Fibroblast of lung (primary cell): ENCODE measurements around the gene GPR137. TPM values are rescaled to one million over a fixed set of nuclear protein-coding genes. Genes with fewer than 3 reads are reported as not detected.

Experiments used
- DNase-seq, 2 donors: peaks; one replicate each; pipeline versions ENCODE4 v3.0.0 to v3.0.0-alpha.2; 2010; ENCODE audit warnings: low read depth in 2 of 2
- H2AFZ ChIP-seq: 2 replicates; pipeline ENCODE4 v1.5.1; 2012; ENCODE audit warnings: low read length, control low read depth, inconsistent platforms
- H3K27ac ChIP-seq: 2 replicates; pipeline ENCODE4 v1.5.1; 2011; ENCODE audit warnings: low read length, control low read depth; ENCODE audit not compliant: insufficient read depth
- H3K27me3 ChIP-seq: 2 replicates; pipeline ENCODE4 v1.5.1; 2011; ENCODE audit warnings: mild to moderate bottlenecking, low read length; ENCODE audit not compliant: control insufficient read depth, insufficient read depth
- H3K36me3 ChIP-seq: 2 replicates; pipeline ENCODE4 v1.5.1; 2011; ENCODE audit warnings: low read length; ENCODE audit not compliant: control insufficient read depth, insufficient read depth
- H3K4me1 ChIP-seq: 2 replicates; pipeline ENCODE4 v1.5.1; 2011; ENCODE audit warnings: low read length; ENCODE audit not compliant: control insufficient read depth, insufficient read depth; ENCODE audit errors: extremely low read depth
- H3K4me2 ChIP-seq: 2 replicates; pipeline ENCODE4 v1.5.1; 2011; ENCODE audit warnings: low read length, control low read depth; ENCODE audit not compliant: insufficient read depth; ENCODE audit errors: extremely low read depth
- H3K4me3 ChIP-seq, 4 experiments: fragments of 200-600 bp in 1 of 4; sonication (generic) in 1 of 4; replicated peaks in 1 of 4; 2 replicates each; pipeline ENCODE4 v1.5.1; 2011 to 2016; ENCODE audit warnings: low read length in 4 of 4, low read depth in 3 of 4, mild to moderate bottlenecking in 3 of 4, control low read depth in 2 of 4, inconsistent platforms in 1 of 4, mixed read lengths in 1 of 4; ENCODE audit not compliant: insufficient read depth in 1 of 4; ENCODE audit errors: control extremely low read depth in 1 of 4
- H3K79me2 ChIP-seq: 2 replicates; pipeline ENCODE4 v1.5.1; 2012; ENCODE audit warnings: mild to moderate bottlenecking, low read length, inconsistent platforms; ENCODE audit not compliant: control insufficient read depth, insufficient read depth
- H3K9ac ChIP-seq: 2 replicates; pipeline ENCODE4 v1.5.1; 2011; ENCODE audit warnings: mild to moderate bottlenecking, low read length, control low read depth; ENCODE audit not compliant: insufficient read depth
- H3K9me3 ChIP-seq: 2 replicates; pipeline ENCODE4 v1.5.1; 2012; ENCODE audit warnings: low read depth, low read length; ENCODE audit not compliant: control insufficient read depth, insufficient read depth
- H4K20me1 ChIP-seq: 2 replicates; pipeline ENCODE4 v1.5.1; 2011; ENCODE audit warnings: low read length; ENCODE audit not compliant: control insufficient read depth, insufficient read depth; ENCODE audit errors: extremely low read depth
- CTCF ChIP-seq, 2 donors: IDR thresholded peaks in 1 of 2; conservative IDR thresholded peaks in 1 of 2; 1 replicate in 1 of 2; 2 replicates in 1 of 2; pipeline ENCODE4 v1.5.1; 2011 to 2012; ENCODE audit warnings: low read length in 2 of 2, control low read depth in 1 of 2, inconsistent platforms in 1 of 2, low read depth in 1 of 2, mild to moderate bottlenecking in 1 of 2
- EZH2 ChIP-seq: IDR thresholded peaks from 2 replicates; pipeline ENCODE4 v1.5.1; 2012; ENCODE audit warnings: low read length, control low read depth, mild to moderate bottlenecking; ENCODE audit errors: missing control alignments
- polyA plus RNA-seq, 2 donors: library from polyadenylated mRNA; depleted of rRNA in 1 of 2; stranded (reverse) in 1 of 2; unstranded in 1 of 2; fragments of >200 nt; gene quantifications; 2 replicates each; pipeline ENCODE4 v1.2.1, GENCODE V29; 2011 to 2012; ENCODE audit warnings: missing spikeins in 1 of 2
- total RNA-seq: library from RNA; depleted of rRNA; stranded (reverse); fragments of >200 nt; gene quantifications from 2 replicates; pipeline ENCODE4 v1.2.1, GENCODE V29; 2014

GPR137 gene
- total and polyA plus RNA-seq, 2 donors (not counting 1 experiment from before 2014, with no cell fraction given) = 10.7 to 10.9 TPM

GRCh38 chr11:64255135-64256128 is 30.2 kb upstream of the GPR137 start:
- H3K4me1 ChIP-seq = peaks cover 5% of the 10 kb centered on the region
- H3K27ac ChIP-seq = no peak overlapping the region

GRCh38 chr11:64256300-64256699 is 29.3 kb upstream of the GPR137 start:
- Histone ChIP-seq H4K20me1 (no peaks in the 10 kb centered on the region), H3K9ac (no peak overlapping the region), H3K4me1 (peaks cover 3% of the 10 kb centered on the region), H3K9me3 (no peaks in the 10 kb centered on the region), H3K79me2 (peaks cover 24% of the 10 kb centered on the region), H3K4me2 (no peak overlapping the region), H3K27ac (no peak overlapping the region), H3K4me3 (no peak overlapping the region), H3K27me3 (no peaks in the 10 kb centered on the region), H3K36me3 (peaks cover 32% of the 10 kb centered on the region), H2AFZ (no peak overlapping the region)
- DNase-seq = no peak
- TF ChIP-seq CTCF (conservative IDR thresholded peaks at IDR 0.05 in 1 of 2, IDR thresholded peaks at IDR 0.05 in 1 of 2; ENCODE audit: low read depth in 1 of 2, low read length in 2 of 2) (no peak), EZH2 (no peak)

More at GRCh38 chr11:64255135-64256128, 30.2 kb upstream of the GPR137 start:
- Histone ChIP-seq H3K9ac (no peak overlapping the region), H3K79me2 (peaks cover 24% of the 10 kb centered on the region), H2AFZ (no peak overlapping the region), H3K4me3 (no peak overlapping the region), H3K9me3 (no peaks in the 10 kb centered on the region), H3K4me2 (no peak overlapping the region), H3K36me3 (peaks cover 29% of the 10 kb centered on the region), H3K27me3 (no peaks in the 10 kb centered on the region), H4K20me1 (no peaks in the 10 kb centered on the region)
- TF ChIP-seq CTCF (conservative IDR thresholded peaks at IDR 0.05 in 1 of 2, IDR thresholded peaks at IDR 0.05 in 1 of 2; ENCODE audit: low read depth in 1 of 2, low read length in 2 of 2) = no peak
- TF ChIP-seq EZH2 = no peak
- DNase-seq = no peak

- no peak overlapping the region for H3K4me2 ChIP-seq
- peaks cover 7% of the 10 kb centered on the region for H3K79me2 ChIP-seq
- no peak overlapping the region for H3K9ac ChIP-seq
- peaks cover 45% of the 10 kb centered on the region for H3K36me3 ChIP-seq
- H2AFZ ChIP-seq = no peak overlapping the region
- H3K4me3 ChIP-seq = no peak overlapping the region
- TF ChIP-seq EZH2 (no peak), CTCF (conservative IDR thresholded peaks at IDR 0.05 in 1 of 2, IDR thresholded peaks at IDR 0.05 in 1 of 2; ENCODE audit: low read depth in 1 of 2, low read length in 2 of 2) (no peak)
- H3K4me1 ChIP-seq = no peaks in the 10 kb centered on the region
- no peaks in the 10 kb centered on the region for H4K20me1 ChIP-seq
- DNase-seq = no peak
- no peak overlapping the region for H3K27ac ChIP-seq
- H3K9me3 ChIP-seq = no peaks in the 10 kb centered on the region
- H3K27me3 ChIP-seq = no peaks in the 10 kb centered on the region
These were observed 27.3 kb upstream of the GPR137 start for GRCh38 chr11:64258356-64258755.
